A549 treated with DMSO at 1 μM for 4 hours (cell line): Measurements from ENCODE around the gene BPIFB4. TPM values are rescaled to one million over a fixed set of nuclear protein-coding genes. Genes with fewer than 3 reads are reported as not detected.

ENCODE experiments used
- total RNA-seq: library from RNA; stranded (reverse); fragments of 200-300 nt; extraction: Qiagen RNA extraction; gene quantifications from 5 replicates; pipeline ENCODE4 v1.2.3, GENCODE V29; 2022; ENCODE audit warnings: low read depth

BPIFB4 gene
- total RNA-seq: not detected in 5 replicates

GRCh38 chr20:33079259-33079658, at the start of gene BPIFB4:
Gene BPIFB4, plus strand, starts transcription at chr20:33079643. Its CDS starts 1,884 bp downstream, at chr20:33081527.

DNA sequence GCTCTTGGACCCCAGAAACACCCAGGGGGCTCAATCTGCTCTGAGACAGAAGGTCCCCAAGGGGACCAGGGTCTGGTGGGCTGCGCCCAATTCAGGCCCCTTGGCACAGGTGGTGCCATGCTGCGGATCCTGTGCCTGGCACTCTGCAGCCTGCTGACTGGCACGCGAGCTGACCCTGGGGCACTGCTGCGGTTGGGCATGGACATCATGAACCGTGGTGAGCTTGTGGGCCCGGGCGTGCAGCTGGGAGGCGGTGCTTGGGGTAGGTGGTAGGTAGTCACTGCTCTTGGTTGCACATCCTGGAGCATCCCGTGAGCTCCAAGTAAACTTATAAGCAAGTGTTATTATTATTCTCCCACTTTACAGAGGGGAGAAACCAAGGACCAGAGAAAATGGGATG, 47.9 kb upstream of the BPIFB4 start, which contains the start of gene BPIFB6:
Gene BPIFB6 (plus strand): TSS at position 118 of the 400 bp plus-strand sequence. CDS start 0 bp downstream, at position 118.

DNA sequence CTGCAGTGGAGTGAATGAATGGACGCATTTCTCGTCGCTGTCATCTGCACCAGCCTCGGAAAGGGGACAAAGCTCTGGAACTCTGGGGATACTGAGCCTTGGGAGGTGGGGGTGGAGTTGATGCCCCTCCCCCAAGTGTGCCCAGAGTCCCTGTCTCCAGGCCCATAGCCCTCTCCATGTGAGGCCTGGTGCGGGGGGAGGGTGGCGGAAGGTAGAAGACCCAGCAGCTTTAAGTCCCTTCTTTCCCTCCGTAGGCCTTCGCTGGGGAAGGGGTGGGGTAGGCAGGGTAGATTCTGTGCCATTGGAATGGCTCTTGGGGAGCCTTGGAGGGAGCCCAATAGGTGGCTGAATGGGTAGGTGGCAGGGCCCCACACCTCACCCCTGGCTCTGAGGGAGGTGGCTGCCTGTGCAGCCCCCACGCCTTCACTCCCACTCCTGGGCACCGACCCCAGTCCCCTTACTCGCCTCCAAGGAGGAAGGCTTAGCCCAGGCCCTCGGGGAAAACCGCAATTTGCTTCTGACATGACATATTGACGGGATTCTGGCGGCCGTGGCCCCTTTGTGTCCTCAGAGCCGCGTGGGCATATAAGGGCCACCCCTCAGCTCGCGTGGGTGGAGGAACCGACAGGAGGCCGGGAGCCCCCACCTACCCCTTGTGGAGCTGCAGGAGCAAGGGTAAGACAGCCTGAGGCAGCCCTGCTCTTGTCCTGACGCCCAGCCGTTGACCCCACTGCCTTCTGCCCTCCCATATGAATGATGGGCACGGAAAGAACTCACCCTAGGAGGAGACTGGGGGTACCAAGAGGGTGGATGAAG, 25.9 kb upstream of the BPIFB4 start, which contains the start of gene BPIFB3:
Gene BPIFB3 (plus strand): TSS at position 613 of the 816 bp plus-strand sequence. CDS start 1,533 bp downstream, outside the sequence.

Other genes with a start within 250 kb of the BPIFB4 start
- gene EFCAB8, start 220.7 kb upstream of the BPIFB4 start, total RNA-seq: not detected in 5 replicates
- not detected in 5 replicates for gene SUN5, start 75.2 kb upstream of the BPIFB4 start, total RNA-seq
- gene BPIFB2, start 71.9 kb upstream of the BPIFB4 start, total RNA-seq: not detected in 5 replicates
- gene BPIFB6, start 48.0 kb upstream of the BPIFB4 start, total RNA-seq: not detected in 5 replicates
- gene BPIFB3, start 25.7 kb upstream of the BPIFB4 start, total RNA-seq: not detected in 5 replicates
- not detected in 5 replicates for gene BPIFA2, start 88.5 kb downstream of the BPIFB4 start, total RNA-seq
- not detected in 5 replicates for gene BPIFA3, start 137.7 kb downstream of the BPIFB4 start, total RNA-seq
- not detected in 5 replicates for gene BPIFA1, start 156.4 kb downstream of the BPIFB4 start, total RNA-seq
- 0.12 to 0.14 TPM in 2 of 5 replicates, not detected in the others for gene BPIFB1, start 203.6 kb downstream of the BPIFB4 start, total RNA-seq